ENCODE data around the gene PPP1R36. TPM values are rescaled to one million over a fixed set of nuclear protein-coding genes. Genes with fewer than 3 reads are reported as not detected.

PPP1R36 gene
- total RNA-seq, 2 donors from 2014 or later: 4.4 to 5.6 TPM

GRCh38 chr14:64581817-64582216 is 32.1 kb downstream of the PPP1R36 start:
- H3K27me3 ChIP-seq: no peaks in the 10 kb centered on the region
- H3K4me3 ChIP-seq: no peak overlapping the region
- peaks cover 8% of the 10 kb centered on the region for H3K4me1 ChIP-seq
- H3K27ac ChIP-seq: no peak overlapping the region
- WGBS, 2 donors: 68 to 71% methylated on average over 5 of the region's 5 CpGs
- H3K36me3 ChIP-seq (replicated peaks in 1 of 2; ENCODE audit: insufficient read depth in 1 of 2, low read depth in 2 of 2): no peaks in the 10 kb centered on the region
- DNase-seq: no peak
- TF ChIP-seq POLR2A (IDR thresholded peaks at IDR 0.05): no peak
- TF ChIP-seq, protein P1, sequence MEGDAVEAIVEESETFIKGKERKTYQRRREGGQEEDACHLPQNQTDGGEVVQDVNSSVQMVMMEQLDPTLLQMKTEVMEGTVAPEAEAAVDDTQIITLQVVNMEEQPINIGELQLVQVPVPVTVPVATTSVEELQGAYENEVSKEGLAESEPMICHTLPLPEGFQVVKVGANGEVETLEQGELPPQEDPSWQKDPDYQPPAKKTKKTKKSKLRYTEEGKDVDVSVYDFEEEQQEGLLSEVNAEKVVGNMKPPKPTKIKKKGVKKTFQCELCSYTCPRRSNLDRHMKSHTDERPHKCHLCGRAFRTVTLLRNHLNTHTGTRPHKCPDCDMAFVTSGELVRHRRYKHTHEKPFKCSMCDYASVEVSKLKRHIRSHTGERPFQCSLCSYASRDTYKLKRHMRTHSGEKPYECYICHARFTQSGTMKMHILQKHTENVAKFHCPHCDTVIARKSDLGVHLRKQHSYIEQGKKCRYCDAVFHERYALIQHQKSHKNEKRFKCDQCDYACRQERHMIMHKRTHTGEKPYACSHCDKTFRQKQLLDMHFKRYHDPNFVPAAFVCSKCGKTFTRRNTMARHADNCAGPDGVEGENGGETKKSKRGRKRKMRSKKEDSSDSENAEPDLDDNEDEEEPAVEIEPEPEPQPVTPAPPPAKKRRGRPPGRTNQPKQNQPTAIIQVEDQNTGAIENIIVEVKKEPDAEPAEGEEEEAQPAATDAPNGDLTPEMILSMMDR (IDR thresholded peaks at IDR 0.05): no peak
- intact Hi-C loops (cut with DNase I): no loop called here
- H3K9me3 ChIP-seq: no peaks in the 10 kb centered on the region
- ATAC-seq: no peak

GRCh38 chr14:64584190-64584589 is 34.4 kb downstream of the PPP1R36 start:
- Histone ChIP-seq H3K4me3 (no peak overlapping the region), H3K36me3 (replicated peaks in 1 of 2; ENCODE audit: insufficient read depth in 1 of 2, low read depth in 2 of 2) (no peaks in the 10 kb centered on the region), H3K27ac (no peak overlapping the region), H3K9me3 (no peaks in the 10 kb centered on the region), H3K4me1 (peaks cover 8% of the 10 kb centered on the region), H3K27me3 (no peaks in the 10 kb centered on the region)
- 95 to 100% methylated on average over 1 of the region's 1 CpG for WGBS, 2 donors
- intact Hi-C loops (cut with DNase I): no loop called here
- no peak for ATAC-seq
- DNase-seq: no peak
- TF ChIP-seq, protein P1 (IDR thresholded peaks at IDR 0.05): no peak
- no peak for TF ChIP-seq POLR2A (IDR thresholded peaks at IDR 0.05)

- intact Hi-C loops (cut with DNase I): no loop called here
- H3K27me3 ChIP-seq: no peaks in the 10 kb centered on the region
- H3K36me3 ChIP-seq (replicated peaks in 1 of 2; ENCODE audit: insufficient read depth in 1 of 2, low read depth in 2 of 2): no peaks in the 10 kb centered on the region
- 92 to 95% methylated on average over 3 of the region's 3 CpGs for WGBS, 2 donors
- DNase-seq: no peak
- H3K27ac ChIP-seq: no peak overlapping the region
- no peaks in the 10 kb centered on the region for H3K4me1 ChIP-seq
- ATAC-seq: no peak
- H3K9me3 ChIP-seq: no peaks in the 10 kb centered on the region
- TF ChIP-seq, protein P1 (IDR thresholded peaks at IDR 0.05): no peak
- no peak for TF ChIP-seq POLR2A (IDR thresholded peaks at IDR 0.05)
- H3K4me3 ChIP-seq: no peak overlapping the region
Observed at GRCh38 chr14:64591809-64592208, 42.0 kb downstream of the PPP1R36 start.

- Histone ChIP-seq H3K27ac (no peak overlapping the region), H3K4me3 (no peak overlapping the region), H3K9me3 (no peaks in the 10 kb centered on the region), H3K27me3 (no peaks in the 10 kb centered on the region), H3K4me1 (no peaks in the 10 kb centered on the region), H3K36me3 (replicated peaks in 1 of 2; ENCODE audit: insufficient read depth in 1 of 2, low read depth in 2 of 2) (no peaks in the 10 kb centered on the region)
- intact Hi-C loops (cut with DNase I): no loop called here
- ATAC-seq: no peak
- TF ChIP-seq, protein P1 (IDR thresholded peaks at IDR 0.05): no peak
- no peak for TF ChIP-seq POLR2A (IDR thresholded peaks at IDR 0.05)
- DNase-seq: no peak
- 55 to 60% methylated on average over 2 of the region's 2 CpGs for WGBS, 2 donors
Observed at GRCh38 chr14:64594438-64594837, 44.7 kb downstream of the PPP1R36 start.

GRCh38 chr14:64598404-64598803 is 48.6 kb downstream of the PPP1R36 start:
- ATAC-seq: no peak
- H3K36me3 ChIP-seq (replicated peaks in 1 of 2; ENCODE audit: insufficient read depth in 1 of 2, low read depth in 2 of 2): no peaks in the 10 kb centered on the region
- WGBS, 2 donors: 56 to 69% methylated on average over 4 of the region's 4 CpGs
- no peaks in the 10 kb centered on the region for H3K9me3 ChIP-seq
- TF ChIP-seq POLR2A (IDR thresholded peaks at IDR 0.05): no peak
- TF ChIP-seq, protein P1 (IDR thresholded peaks at IDR 0.05): no peak
- no peak for DNase-seq
- no peak overlapping the region for H3K4me3 ChIP-seq
- H3K27me3 ChIP-seq: no peaks in the 10 kb centered on the region
- intact Hi-C loops (cut with DNase I): no loop called here
- H3K4me1 ChIP-seq: no peaks in the 10 kb centered on the region
- no peak overlapping the region for H3K27ac ChIP-seq

All from body of pancreas (tissue), 4 donors.